GDM1 (cell line): ENCODE measurements around the gene POLDIP2.

Experiments
- DNase-seq: peaks from one replicate; lab custom pipeline; 2025; lab: John Stamatoyannopoulos, UW

The POLDIP2 gene, protein sequence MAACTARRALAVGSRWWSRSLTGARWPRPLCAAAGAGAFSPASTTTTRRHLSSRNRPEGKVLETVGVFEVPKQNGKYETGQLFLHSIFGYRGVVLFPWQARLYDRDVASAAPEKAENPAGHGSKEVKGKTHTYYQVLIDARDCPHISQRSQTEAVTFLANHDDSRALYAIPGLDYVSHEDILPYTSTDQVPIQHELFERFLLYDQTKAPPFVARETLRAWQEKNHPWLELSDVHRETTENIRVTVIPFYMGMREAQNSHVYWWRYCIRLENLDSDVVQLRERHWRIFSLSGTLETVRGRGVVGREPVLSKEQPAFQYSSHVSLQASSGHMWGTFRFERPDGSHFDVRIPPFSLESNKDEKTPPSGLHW

DNA sequence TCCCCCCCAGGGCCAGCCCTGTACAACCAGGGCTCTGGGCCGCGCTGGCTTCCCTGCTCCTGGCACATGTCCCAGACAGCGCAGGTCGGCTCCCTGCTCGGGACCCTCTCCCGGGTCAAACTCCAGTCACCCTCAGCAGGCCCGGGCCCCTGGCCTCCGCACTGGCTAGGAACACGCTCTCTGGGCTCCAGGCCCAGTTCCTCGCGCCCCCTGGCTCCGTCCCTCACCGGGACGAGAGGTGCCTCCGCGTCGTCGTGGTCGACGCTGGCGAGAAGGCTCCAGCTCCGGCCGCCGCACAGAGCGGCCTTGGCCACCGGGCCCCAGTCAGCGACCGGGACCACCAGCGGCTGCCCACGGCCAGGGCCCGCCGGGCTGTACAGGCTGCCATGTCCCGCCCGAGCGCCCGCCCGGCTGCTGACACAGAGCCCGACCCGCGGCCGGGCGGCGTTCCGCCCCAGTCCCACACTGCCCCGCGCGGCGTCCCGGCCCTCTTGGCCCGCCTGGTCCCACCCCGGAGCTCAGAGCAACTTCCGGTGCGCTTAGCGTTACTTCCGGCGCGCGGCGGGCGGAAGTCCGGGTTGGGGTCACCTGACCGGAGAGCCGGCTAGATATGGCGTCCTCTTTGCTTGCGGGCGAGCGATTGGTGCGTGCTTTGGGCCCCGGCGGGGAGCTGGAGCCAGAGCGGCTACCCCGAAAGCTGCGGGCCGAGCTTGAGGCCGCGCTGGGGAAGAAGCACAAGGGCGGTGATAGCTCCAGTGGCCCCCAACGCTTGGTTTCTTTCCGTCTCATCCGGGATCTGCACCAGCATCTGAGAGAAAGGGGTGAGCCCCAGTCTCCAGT lies at the start of gene POLDIP2:
Gene POLDIP2, minus strand, starts transcription at position 467 of the 840 bp plus-strand sequence. Its CDS starts 79 bp downstream, at position 388.
- DNase-seq, result peak; percentile 91

DNA sequence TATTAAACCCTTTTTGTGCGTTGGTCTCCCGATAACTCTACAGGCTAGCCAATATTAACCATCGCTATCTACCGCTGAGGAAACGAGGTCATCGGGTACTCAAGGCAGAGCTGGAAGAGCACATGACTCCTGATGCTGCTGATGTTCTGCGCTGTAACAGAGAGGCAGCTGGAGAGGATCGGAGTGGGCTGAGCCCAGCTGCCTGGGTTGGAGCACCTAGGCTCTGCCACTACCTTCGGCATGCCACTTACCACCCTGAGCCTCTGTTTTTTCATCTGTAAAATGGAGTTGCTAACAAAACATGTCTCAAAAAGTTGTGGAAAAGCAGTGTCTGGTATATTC lies 49.1 kb upstream of the POLDIP2 start:
- DNase-seq, result no peak

DNA sequence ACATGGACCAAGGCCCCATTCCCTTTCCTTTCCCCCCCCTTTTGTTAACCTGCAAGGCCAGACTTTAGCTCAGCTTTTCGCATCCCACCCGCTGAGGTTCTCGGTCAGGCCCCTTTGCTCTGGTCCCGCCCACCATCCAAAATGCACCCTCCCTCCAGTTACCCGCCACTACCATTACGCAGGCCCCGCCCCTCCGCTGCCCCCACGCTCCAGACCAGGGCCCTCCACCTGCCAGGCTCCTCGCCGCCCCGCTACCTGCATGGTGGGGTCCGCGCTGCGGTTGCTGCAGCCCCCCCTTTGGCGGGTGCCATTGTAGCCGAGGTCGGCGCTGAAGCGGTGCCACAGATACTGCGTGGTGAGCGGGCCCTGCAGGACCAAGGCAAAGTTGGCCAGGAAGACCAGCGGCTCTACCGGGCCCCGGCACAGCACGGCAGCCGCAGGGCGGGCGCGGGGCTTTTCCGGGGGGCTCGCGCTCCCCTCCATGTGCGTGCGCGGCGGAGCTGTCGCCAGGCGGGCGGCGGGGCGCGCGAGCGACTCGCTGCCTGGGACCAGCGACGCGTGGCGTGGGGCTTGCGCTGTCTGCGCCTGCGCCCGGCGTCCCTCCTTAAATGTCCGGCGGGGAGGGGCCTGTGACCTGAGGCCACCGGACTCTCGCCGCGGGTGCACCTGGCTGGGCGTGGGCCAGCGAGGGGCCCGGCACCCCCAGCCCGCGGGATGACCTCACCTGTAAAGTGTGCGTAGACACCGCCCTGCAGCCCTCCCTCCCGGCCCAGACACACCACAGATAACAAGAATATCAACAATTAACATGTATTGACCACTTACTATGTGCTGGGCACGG lies 48.5 kb upstream of the POLDIP2 start, which contains the start of gene SLC46A1:
Gene SLC46A1, minus strand, starts transcription at position 581 of the 841 bp plus-strand sequence. Its CDS starts 98 bp downstream, at position 483.
- DNase-seq, result no peak

DNA sequence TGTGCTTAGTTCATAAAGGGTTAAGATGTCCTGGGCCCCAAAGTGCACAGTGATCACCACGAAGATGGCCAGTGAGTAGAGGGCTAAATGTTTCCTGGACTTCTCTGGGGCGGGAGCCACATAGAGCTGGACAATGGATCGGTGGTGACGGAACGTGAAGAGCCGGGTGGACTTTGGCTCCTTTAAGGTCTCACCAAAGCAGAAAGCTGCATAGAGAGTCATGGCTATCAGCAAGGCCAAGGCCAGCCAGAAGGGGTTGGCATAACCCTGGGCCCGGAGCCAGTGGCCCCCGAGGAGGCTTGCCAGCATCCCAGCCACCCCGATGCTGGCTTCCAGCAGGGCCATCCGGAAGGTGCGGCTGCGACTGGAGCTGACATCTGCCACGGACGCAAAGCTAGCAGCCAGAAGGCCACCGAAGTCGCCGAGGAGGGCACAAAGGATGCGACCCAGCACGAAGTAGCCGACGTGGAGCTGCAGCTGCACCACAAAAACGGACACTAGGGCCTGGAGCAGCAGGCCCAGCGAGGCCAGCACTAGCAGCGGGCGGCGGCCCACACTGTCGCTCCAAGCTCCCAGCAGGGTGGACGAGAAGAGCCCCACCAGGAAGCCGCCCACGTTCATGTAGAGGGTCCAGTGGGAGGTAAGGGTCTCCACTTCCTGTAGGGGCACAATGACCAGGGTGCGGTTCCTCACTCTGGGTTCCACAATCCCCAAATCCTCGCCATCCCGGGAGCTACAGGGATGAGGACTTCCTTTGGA lies 47.7 kb upstream of the POLDIP2 start:
- DNase-seq, result no peak

DNA sequence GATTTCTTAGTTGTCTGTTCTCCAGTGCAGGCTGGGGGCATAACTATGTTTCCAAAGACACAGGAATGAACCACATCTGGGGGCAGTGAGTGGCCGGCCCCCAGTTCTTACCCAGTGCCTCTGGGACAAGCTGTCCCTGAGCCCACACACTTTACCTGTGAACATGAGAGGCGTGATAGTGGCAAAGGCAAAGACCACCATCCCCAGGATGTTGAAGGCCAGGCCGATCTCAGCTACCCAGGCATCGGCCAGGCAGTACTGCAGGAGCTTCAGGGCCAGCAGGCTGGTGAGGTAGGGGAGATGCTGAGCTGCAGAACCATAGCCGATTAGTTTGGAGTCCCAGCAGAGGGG lies 47.1 kb upstream of the POLDIP2 start:
- DNase-seq, result no peak

DNA sequence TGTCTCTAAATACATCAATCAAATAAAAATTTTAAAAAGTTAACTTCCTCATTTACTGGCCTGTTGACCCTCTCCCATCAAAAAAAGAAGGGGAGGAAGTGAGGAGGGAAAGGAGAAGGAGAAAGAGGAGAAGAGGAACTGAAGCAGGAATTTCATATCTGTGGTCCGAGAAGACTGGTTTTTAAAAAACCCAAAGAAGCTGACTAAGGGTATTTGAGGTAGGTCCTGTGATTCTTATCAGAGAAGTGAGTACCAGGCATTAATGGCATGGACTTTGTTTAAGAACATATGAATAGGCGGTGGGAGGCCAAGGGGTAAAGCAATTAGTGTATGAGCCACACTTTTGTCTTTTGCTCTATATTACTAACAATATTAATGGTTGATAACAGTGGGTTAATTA lies 46.7 kb upstream of the POLDIP2 start:
- no peak for DNase-seq

DNA sequence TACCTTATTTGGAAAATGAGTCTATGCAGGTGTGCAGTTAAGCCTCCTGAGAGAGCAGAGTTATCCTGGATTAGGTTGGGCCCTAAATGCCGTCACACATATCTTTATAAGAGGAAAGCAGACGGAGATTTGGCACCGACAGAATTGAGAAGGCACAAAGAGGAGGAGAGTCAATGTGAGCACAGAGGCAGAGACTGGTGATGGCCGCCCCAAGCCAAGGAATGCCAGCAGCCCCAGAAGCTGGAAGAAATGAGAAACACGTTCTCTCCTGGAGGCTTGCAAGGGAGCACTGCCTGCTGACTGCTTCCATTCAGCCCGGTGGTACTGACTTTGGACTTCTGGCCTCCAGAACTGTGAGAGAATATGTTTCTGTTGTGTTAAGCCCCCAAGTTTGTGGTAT lies 45.5 kb upstream of the POLDIP2 start:
- DNase-seq, result no peak

DNA sequence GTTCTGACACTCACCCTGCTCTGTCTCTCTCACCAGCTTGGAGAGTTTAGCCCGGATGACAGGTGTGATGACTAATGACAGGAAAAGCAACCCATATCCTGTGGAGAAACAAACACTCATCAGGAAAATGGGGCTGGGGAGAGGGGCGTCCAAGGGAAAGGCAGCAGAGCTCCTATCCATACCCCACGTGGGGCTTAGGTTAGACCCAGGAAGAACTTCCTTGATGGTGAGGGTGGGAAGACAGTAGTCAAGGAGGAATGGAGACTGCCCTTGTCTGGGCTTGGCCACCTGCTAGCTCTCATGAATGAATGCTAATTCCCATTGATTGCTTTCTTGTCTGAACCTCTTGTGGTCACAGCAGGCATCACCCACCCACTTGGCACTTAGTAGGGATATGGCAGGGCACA lies 44.9 kb upstream of the POLDIP2 start:
- no peak for DNase-seq

DNA sequence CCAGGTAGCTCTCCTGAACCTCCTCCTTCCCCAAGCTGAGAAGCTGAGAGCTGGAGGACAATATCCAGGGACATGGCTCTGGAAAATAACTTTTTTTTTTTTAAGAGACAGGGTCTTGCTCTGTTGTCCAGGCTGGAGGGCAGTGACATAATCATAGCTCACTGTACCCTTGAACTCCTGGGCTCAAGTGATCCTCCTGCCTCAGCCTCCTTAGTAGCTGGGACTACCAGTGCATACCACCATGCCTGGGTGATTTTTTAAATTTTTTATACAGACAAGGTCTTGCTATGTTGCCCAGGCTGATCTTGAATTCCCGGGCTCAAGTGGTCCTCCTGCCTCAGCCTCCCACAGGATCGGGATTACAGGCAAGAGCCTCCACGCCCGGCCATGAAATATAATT lies 42.5 kb upstream of the POLDIP2 start:
- DNase-seq, result no peak

DNA sequence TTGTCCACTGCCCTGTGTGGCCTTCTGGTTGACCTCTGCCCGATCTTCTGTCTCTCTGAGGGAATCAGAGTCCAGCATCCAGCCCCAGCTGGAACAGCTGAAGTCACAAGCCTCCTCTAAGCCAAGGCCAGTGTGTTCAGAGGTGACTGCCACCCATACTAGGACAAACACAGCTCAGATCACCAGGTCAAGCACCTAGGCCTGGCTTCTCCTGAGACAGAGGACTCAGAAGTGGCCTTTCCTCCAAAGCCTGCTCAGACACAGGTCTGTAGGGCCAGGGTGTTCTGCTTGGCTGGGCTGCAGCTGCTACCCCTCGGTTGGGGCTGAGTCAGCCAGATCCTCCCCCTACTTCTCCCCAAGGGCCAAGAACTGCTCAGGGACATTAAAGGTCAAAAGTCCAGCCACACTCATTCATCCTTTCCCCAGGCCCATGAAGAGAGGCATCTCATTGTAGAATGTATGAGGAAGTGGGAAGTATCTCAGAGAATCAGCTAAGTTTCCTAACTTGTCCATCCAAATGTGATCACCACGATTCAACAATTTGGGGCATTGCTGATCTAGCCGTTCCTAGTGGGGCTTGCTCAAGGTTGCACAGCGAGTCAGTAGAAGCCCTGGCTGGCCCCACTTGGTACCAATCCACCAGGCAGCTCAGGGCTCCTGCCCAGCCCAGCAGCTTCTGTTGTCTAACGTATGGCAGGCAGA lies 41.1 kb upstream of the POLDIP2 start:
- DNase-seq, result no peak

DNA sequence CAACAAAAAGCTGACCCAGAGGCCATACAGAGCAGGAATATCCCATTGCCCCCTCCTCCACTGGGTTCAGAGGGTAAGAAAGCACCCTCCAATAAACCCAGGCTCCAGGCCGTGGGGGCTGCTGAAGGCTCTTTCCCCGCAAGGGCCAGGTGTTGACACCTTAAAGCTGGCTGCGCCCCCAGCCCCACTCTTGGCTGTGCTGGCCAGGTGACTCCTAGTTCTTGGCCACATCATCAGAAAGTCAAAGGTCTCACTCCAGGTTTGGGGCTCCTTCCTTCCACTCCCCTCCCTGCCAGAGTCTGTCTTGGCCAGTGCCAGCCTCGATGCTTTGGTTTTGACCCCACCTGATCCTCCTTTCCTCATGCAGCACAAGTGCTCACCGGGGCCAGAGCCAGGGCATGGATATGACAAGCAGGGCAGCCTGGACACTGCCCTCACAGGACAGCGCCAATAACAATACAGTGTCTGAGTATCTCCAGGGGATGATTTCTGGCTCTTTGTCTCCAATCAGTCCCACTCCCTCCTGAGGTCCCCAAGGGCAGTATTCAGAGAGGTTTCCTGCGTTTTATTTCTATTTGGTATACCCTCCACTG lies 40.5 kb upstream of the POLDIP2 start:
- no peak for DNase-seq

DNA sequence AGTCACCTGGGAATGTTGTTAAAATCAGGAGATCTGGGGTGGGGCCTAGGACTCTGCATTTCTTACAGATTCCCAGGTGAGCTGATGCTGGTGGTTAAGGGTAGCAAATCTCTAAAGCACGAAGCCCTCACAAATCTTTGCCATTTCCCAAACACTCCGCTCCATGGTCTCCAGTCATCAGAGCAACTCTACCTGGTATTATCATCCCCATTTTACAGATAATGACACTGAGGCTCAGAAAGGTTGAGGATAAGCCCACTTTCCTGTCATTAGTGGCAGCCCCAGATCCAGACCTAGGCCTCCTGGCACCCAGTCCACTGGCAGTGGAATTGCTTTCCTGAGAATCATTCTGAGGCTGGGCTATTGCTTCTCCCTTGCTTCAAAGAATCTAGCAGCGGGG lies 39.9 kb upstream of the POLDIP2 start:
- DNase-seq, result no peak

DNA sequence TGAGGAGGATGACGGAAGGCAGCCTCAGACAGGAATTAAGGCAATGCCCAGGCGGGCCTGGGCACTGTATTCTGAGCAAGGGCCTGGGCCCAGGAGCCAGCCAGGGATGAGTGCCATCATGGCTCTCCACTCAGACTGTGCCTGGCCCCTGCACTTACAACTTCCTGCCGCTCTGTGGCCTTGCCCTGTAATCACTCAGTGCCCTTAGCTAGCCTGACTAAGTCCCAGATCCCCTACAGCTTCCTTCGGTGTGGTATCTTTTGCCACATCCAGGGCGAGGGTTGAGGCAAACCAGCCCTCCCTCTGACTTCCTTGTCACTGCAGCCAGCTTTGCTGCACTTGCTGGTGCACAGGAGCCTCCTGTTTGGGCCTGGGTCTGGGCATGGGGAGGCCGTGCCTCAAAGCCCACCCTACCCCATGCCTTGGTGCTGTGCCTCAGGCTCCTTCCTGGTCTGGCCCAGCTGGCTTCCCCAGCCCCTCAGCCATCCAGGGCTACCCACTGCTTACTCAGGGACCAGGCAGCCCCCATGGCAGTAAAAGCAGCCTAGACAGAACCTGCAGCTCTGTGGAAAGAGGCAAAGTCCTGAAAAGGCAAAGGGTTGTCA lies 39.4 kb upstream of the POLDIP2 start:
- peak; percentile 39 for DNase-seq

DNA sequence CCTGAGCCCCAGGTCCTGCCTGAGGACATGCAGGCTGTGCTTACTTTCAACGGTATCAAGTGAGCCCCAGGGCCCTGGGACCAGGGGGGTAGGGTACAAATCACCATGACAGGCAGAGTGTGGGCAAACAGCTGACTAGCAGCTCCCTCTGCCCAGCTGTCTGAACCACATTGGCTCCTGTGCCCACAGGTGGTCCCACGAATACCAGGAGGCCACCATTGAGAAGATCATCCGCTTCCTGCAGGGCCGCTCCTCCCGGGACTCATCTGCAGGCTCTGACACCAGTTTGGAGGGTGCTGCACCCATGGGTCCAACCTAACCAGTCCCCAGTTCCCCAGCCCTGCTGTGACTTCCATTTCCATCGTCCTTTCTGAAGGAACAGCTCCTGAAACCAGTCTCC lies 38.6 kb upstream of the POLDIP2 start:
- no peak for DNase-seq

DNA sequence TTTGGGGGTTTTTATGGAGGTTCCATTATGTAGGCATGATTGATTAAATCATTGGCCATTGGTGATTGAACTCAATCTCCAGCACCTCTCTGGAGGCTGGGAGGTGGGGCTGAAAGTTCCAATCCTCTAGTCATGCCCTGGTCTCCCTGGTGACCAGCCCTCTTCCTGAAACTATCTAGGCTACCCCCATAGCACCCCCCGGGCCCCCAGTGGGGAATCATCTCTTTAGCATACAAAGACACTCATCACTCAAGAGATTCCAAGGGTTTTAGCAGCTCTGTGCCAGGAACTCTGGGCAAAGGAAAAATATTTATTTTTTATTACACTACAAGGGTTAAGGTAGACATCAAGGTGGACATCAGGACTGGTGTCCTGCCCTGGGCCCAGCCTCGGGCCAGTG lies 38.1 kb upstream of the POLDIP2 start:
- DNase-seq, result no peak

DNA sequence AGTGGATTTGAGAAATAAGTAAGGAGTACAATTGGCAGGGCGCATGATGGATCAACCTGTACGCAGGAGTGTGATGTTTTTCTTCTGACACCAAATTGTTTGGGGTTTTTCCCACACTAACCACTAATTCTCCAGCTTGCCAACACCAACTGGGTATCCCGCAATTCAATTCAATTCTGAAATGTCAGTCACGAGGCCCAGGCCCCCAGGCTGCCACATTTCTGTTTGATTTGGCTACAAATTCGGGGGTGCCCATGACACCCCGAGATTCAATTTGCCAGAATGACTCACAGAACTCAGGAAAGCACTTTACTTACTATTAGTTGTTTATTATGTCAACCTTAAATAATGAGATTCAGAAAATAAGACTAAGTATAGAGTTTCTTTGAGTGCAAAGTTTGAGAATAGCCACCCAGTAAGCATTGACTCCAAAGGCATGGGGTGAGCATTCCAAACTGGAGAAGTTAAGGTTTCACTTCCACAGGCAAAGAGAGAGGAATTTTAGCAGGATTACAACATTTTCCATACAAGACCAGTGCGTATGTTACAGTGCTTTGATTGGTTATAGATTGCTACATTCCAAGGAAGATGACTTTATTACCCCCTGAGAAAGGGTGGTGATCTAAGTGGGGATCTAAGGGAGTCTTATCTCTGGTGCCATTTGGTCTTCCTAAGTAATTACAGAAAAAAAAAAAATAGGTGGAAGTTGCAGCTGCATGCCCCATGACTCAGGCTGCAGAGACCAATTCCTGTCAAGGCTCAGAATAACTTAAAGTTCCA lies 37.2 kb upstream of the POLDIP2 start:
- no peak for DNase-seq

DNA sequence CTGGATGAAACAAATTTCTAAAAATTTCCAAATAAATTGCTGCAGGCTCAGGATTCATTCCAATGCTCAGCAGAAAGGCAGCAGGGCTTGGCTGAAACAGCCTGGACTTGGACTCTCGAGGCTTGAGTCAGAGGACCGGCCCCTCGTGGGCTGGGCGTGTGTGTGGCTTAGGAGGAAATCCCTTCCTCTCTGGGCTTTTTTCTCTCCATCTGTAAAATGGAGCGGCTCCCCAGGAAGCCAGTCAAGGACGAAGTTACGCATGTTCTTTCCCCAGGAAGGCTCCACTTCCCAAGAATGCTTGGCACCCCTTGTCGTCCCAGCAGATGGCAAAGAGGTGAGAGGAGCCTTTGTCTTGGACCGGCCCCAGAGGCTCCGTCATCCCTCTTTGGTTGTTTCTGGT lies 35.2 kb upstream of the POLDIP2 start:
- no peak for DNase-seq

DNA sequence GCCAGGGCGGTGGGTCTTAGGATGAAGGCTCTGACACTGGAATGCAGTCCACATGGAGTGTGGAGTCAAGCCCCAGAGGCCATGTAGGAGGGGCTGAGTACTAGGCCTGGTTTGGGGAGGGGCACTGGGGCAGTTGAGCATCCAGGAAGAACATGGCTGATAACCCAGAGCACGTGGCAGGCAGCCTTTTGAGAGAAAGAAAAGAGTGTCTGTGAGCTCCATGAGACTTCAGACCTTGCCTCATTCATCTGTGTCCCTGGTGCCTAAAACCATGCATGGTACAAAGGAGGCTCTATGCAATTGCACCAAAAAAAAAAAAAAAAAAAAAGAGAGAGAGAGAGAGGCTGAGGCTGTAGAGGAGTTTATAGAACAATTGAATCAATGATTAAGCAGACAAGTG lies 34.1 kb upstream of the POLDIP2 start:
- DNase-seq, result no peak

DNA sequence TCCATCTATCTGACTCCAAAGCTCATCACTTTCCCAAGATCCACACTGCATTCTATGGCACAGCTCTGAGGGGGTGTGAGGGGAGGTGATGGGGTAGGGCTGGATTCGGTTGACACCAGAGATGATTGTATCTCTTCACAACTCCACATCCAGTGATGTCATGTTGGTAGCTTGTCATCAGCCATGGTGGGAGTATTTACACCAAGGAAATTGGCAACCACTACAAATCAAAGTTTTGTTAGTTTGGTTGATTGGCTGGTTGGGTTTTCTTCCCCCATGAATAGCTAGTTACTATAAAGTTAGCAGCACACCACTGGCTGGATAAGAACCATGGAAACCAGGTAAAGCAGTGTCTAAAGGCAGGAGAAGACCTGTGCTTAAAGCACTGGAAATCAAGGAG lies 33.7 kb upstream of the POLDIP2 start:
- no peak for DNase-seq

DNA sequence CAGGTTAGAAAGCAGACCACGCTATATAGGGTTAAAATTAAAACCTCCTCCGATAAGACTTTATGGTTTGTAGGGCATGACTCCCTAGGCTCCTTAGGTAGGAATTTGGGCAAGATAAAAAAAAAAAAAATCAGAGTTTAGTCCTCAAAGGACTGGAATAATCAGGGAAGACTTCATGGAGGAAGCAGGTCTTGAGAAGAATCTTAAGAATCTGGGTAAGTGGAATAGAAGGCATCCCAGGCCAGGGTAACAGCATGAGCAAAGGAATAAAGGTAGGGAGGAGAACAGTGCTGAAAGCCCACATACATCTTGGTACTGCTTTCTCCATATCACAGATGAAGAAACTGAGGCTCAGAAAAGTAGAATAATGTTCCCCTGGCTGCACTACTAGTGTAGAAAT lies 33.2 kb upstream of the POLDIP2 start:
- DNase-seq, result no peak
